Neural cell (in vitro differentiated cells): ENCODE measurements around the gene LAMA5. TPM values are rescaled to one million over a fixed set of nuclear protein-coding genes. Genes with fewer than 3 reads are reported as not detected.

Experiments used
- H2AFZ ChIP-seq: fragments of 200-600, 300-800 bp; sonication (generic), shearing (Covaris generic); 2 replicates; pipeline ENCODE4 v1.6.0; 2014; ENCODE audit warnings: low read depth, mild to moderate bottlenecking, antibody characterized with exemption, low read length, moderate library complexity
- H3F3A ChIP-seq: fragments of 200-600 bp; shearing (Covaris generic); 2 replicates; pipeline ENCODE4 v1.6.1; 2016; ENCODE audit warnings: mild to moderate bottlenecking, moderate library complexity, mixed read lengths, antibody characterized with exemption, low read length; ENCODE audit not compliant: insufficient read depth, poor library complexity, severe bottlenecking
- H3K27ac ChIP-seq: fragments of 200-600, 300-800 bp; sonication (generic), shearing (Covaris generic); 2 replicates; pipeline ENCODE4 v1.5.1; 2014; ENCODE audit warnings: mild to moderate bottlenecking, low read length, moderate library complexity
- H3K27me3 ChIP-seq: fragments of 300-800, 200-600 bp; sonication (generic), shearing (Covaris generic); 2 replicates; pipeline ENCODE4 v1.6.0; 2014; ENCODE audit warnings: mild to moderate bottlenecking, low read depth, low read length, moderate library complexity; ENCODE audit not compliant: insufficient read depth
- H3K36me3 ChIP-seq: fragments of 300-800, 200-600 bp; sonication (generic), shearing (Covaris generic); 2 replicates; pipeline ENCODE4 v1.5.1; 2014; ENCODE audit warnings: mild to moderate bottlenecking, antibody characterized with exemption, low read length, moderate library complexity; ENCODE audit not compliant: insufficient read depth
- H3K4me2 ChIP-seq: fragments of 300-800, 200-600 bp; sonication (generic), shearing (Covaris generic); 2 replicates; pipeline ENCODE4 v1.6.0; 2014; ENCODE audit warnings: mild to moderate bottlenecking, low read length
- H3K4me3 ChIP-seq: fragments of 300-800, 200-600 bp; sonication (generic), shearing (Covaris generic); 2 replicates; pipeline ENCODE4 v1.5.1; 2014; ENCODE audit warnings: mild to moderate bottlenecking, low read length, moderate library complexity
- H3K79me2 ChIP-seq: fragments of 200-600 bp; shearing (Covaris generic); replicated peaks from 2 replicates; pipeline ENCODE4 v1.6.0; 2014; ENCODE audit warnings: mild to moderate bottlenecking, low read length, moderate library complexity; ENCODE audit not compliant: insufficient read depth
- H3K9ac ChIP-seq: fragments of 300-800, 200-600 bp; sonication (generic), shearing (Covaris generic); 2 replicates; pipeline ENCODE4 v1.6.1; 2016; ENCODE audit warnings: mild to moderate bottlenecking, low read length, mixed read lengths
- H3K9me2 ChIP-seq: fragments of 200-600 bp; shearing (Covaris generic); 2 replicates; pipeline ENCODE4 v1.6.1; 2016; ENCODE audit warnings: mild to moderate bottlenecking, low read length, mixed read lengths; ENCODE audit not compliant: insufficient read depth
- H3K9me3 ChIP-seq: fragments of 200-600, 300-800 bp; sonication (generic), shearing (Covaris generic); 2 replicates; pipeline ENCODE4 v1.6.1; 2016; ENCODE audit warnings: mild to moderate bottlenecking, mixed run types, low read length, moderate library complexity, mixed read lengths
- H4K20me1 ChIP-seq: fragments of 200-600 bp; shearing (Covaris generic); 2 replicates; pipeline ENCODE4 v1.6.1; 2016; ENCODE audit warnings: mild to moderate bottlenecking, mixed run types; ENCODE audit not compliant: insufficient read depth
- EP300 ChIP-seq: fragments of 450-650 bp; conservative IDR thresholded peaks from 2 replicates; pipeline ENCODE4 v1.6.1; 2014; ENCODE audit warnings: antibody characterized with exemption, mild to moderate bottlenecking, moderate library complexity; ENCODE audit not compliant: poor library complexity, severe bottlenecking
- EZH2 ChIP-seq: fragments of 200-600, 300-800 bp; shearing (Covaris generic), sonication (generic); IDR thresholded peaks from 2 replicates; pipeline ENCODE4 v1.6.1; 2014; ENCODE audit warnings: antibody characterized with exemption, low read length, borderline replicate concordance, mild to moderate bottlenecking; ENCODE audit not compliant: insufficient read depth, poor library complexity, severe bottlenecking
- MXI1 ChIP-seq: fragments of 450-650 bp; conservative IDR thresholded peaks from 2 replicates; pipeline ENCODE4 v1.6.1; 2014; ENCODE audit warnings: antibody characterized with exemption, mild to moderate bottlenecking; ENCODE audit not compliant: poor library complexity, severe bottlenecking
- POLR2AphosphoS5 ChIP-seq: IDR thresholded peaks from 2 replicates; pipeline ENCODE4 v1.6.1; 2012
- RAD21 ChIP-seq: fragments of 450-650 bp; conservative IDR thresholded peaks from 2 replicates; pipeline ENCODE4 v1.6.1; 2014; ENCODE audit warnings: antibody characterized with exemption, mild to moderate bottlenecking, moderate library complexity
- REST ChIP-seq: IDR thresholded peaks from 2 replicates; pipeline ENCODE4 v1.6.1; 2012; ENCODE audit warnings: borderline replicate concordance
- SMC3 ChIP-seq: fragments of 450-650 bp; conservative IDR thresholded peaks from 2 replicates; pipeline ENCODE4 v1.6.1; 2014; ENCODE audit warnings: antibody characterized with exemption, mild to moderate bottlenecking, moderate library complexity; ENCODE audit not compliant: poor library complexity
- TAF1 ChIP-seq: IDR thresholded peaks from 2 replicates; pipeline ENCODE4 v1.6.1; 2012; ENCODE audit warnings: low read depth
- polyA plus RNA-seq: library from polyadenylated mRNA; depleted of rRNA; stranded (reverse); fragments of >200 nt; gene quantifications from 2 replicates; pipeline ENCODE4 v1.2.3, GENCODE V29; 2014
- TF ChIP-seq, protein P1 (sequence below): fragments of 450-650 bp; IDR thresholded peaks from 2 replicates; pipeline ENCODE4 v1.5.1; 2014; ENCODE audit warnings: antibody characterized with exemption, mild to moderate bottlenecking, moderate library complexity; ENCODE audit not compliant: poor library complexity, severe bottlenecking

The LAMA5 gene
- polyA plus RNA-seq, 1 donor from 2014 or later, result 27.2 TPM

GRCh38 chr20:62273416-62273815 lies 93.7 kb downstream of the LAMA5 start:
- Histone ChIP-seq H3K27me3 (no peaks in the 10 kb centered on the region), H3K36me3 (no peaks in the 10 kb centered on the region), H3K4me3 (no peak overlapping the region), H3K27ac (no peak overlapping the region), H3K9me3 (no peaks in the 10 kb centered on the region), H4K20me1 (no peaks in the 10 kb centered on the region), H3K79me2 (no peaks in the 10 kb centered on the region), H3K4me2 (no peak overlapping the region), H2AFZ (no peak overlapping the region), H3K9ac (no peak overlapping the region), H3K9me2 (no peaks in the 10 kb centered on the region), H3F3A (no peaks in the 10 kb centered on the region)
- TF ChIP-seq EZH2 (no peak), EP300 (no peak), MXI1 (no peak), REST (no peak), SMC3 (no peak), TAF1 (no peak), RAD21 (no peak)

DNA sequence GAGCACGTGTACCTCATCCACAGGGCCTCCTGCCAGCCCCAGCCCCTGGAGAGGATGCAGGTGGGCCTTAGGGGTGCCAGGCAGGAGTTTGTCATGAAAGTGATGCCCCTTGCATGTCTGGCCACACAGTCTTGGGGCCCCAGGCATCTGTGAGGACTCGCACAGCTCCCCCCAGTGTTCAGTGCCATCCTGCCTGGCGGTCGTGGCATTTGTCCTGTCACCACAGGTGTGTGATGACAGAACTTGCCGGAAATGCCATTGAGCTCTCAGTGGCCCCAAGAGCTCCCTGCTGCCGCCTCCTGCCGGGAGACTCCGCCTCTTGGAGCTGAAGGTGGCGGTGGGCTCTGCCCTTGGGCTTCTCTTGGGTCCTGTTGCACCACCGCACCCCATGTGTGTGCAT lies 94.9 kb downstream of the LAMA5 start:
- H3K27me3 ChIP-seq, result no peaks in the 10 kb centered on the region
- no peak for TF ChIP-seq POLR2AphosphoS5
- TF ChIP-seq, protein P1, sequence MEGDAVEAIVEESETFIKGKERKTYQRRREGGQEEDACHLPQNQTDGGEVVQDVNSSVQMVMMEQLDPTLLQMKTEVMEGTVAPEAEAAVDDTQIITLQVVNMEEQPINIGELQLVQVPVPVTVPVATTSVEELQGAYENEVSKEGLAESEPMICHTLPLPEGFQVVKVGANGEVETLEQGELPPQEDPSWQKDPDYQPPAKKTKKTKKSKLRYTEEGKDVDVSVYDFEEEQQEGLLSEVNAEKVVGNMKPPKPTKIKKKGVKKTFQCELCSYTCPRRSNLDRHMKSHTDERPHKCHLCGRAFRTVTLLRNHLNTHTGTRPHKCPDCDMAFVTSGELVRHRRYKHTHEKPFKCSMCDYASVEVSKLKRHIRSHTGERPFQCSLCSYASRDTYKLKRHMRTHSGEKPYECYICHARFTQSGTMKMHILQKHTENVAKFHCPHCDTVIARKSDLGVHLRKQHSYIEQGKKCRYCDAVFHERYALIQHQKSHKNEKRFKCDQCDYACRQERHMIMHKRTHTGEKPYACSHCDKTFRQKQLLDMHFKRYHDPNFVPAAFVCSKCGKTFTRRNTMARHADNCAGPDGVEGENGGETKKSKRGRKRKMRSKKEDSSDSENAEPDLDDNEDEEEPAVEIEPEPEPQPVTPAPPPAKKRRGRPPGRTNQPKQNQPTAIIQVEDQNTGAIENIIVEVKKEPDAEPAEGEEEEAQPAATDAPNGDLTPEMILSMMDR, result no peak
- TF ChIP-seq EZH2, result no peak
- TF ChIP-seq SMC3, result no peak
- TF ChIP-seq RAD21, result no peak
- TF ChIP-seq EP300, result no peak
- TF ChIP-seq REST, result no peak
- no peak for TF ChIP-seq MXI1
- no peak for TF ChIP-seq TAF1
- no peaks in the 10 kb centered on the region for H3K9me2 ChIP-seq
- H3K9ac ChIP-seq, result no peak overlapping the region
- no peak overlapping the region for H3K27ac ChIP-seq
- H2AFZ ChIP-seq, result no peak overlapping the region
- H3K9me3 ChIP-seq, result no peaks in the 10 kb centered on the region
- H3K4me2 ChIP-seq, result no peak overlapping the region
- no peaks in the 10 kb centered on the region for H3K79me2 ChIP-seq
- no peaks in the 10 kb centered on the region for H4K20me1 ChIP-seq
- no peaks in the 10 kb centered on the region for H3K36me3 ChIP-seq
- H3K4me3 ChIP-seq, result no peak overlapping the region
- no peaks in the 10 kb centered on the region for H3F3A ChIP-seq
